Activated CD8-positive, alpha-beta memory T cell treated with anti-CD3 and anti-CD28 coated beads for 24 hours (primary cell): ENCODE data around the gene OR2G6.

Experiments used
- DNase-seq: peaks from one replicate; pipeline ENCODE4 v3.0.0-alpha.2; 2020

OR2G6 gene

GRCh38 chr1:248576260-248576980 lies 68.5 kb downstream of the OR2G6 start:
- no peak for DNase-seq
